ENCODE measurements around the gene TJP2.

- TF ChIP-seq CTCF (IDR thresholded peaks at IDR 0.05; ENCODE audit: low read depth, low read length): no peak
- no peak for TF ChIP-seq EZH2phosphoT487 (IDR thresholded peaks at IDR 0.05; ENCODE audit: low read depth)
These were observed 149.8 kb downstream of the TJP2 start for GRCh38 chr9:69323861-69324260.
